CD14-positive monocyte (primary cell): ENCODE data around the gene ATP5F1B. TPM values are rescaled to one million over a fixed set of nuclear protein-coding genes. Genes with fewer than 3 reads are reported as not detected.
A peak's percentile ranks its signal among the peaks of the same experiment; 100 is the strongest.

Source experiments
- DNase-seq, 3 donors: peaks; one replicate each; pipeline ENCODE4 v3.0.0-alpha.2; 2011 to 2022
- H2AFZ ChIP-seq: 2 replicates; pipeline ENCODE4 v1.6.0; 2012; ENCODE audit warnings: mild to moderate bottlenecking, low read depth, low read length, inconsistent platforms; ENCODE audit not compliant: insufficient read depth, poor library complexity, severe bottlenecking
- H3K27ac ChIP-seq, 2 donors: 1 replicate in 1 of 2; 2 replicates in 1 of 2; pipeline ENCODE4 v1.5.1; 2012 to 2013; ENCODE audit warnings: low read length in 2 of 2, control low read depth in 1 of 2, inconsistent platforms in 1 of 2, low read depth in 1 of 2, mild to moderate bottlenecking in 1 of 2
- H3K27me3 ChIP-seq, 2 donors: one replicate each; pipeline versions ENCODE4 v1.6.0 to v1.6.1; 2011 to 2013; ENCODE audit warnings: low read length in 2 of 2; ENCODE audit not compliant: control insufficient read depth in 2 of 2, insufficient read depth in 2 of 2
- H3K36me3 ChIP-seq, 2 donors: replicated peaks in 1 of 2; 1 replicate in 1 of 2; 2 replicates in 1 of 2; pipeline versions ENCODE4 v1.5.1 to v1.6.1; 2012 to 2013; ENCODE audit warnings: low read length in 2 of 2, control low read depth in 1 of 2, inconsistent platforms in 1 of 2, mild to moderate bottlenecking in 1 of 2; ENCODE audit not compliant: insufficient read depth in 2 of 2, control insufficient read depth in 1 of 2
- H3K4me1 ChIP-seq, 2 donors: 1 replicate in 1 of 2; 2 replicates in 1 of 2; pipeline versions ENCODE4 v1.5.1 to v1.6.1; 2012 to 2013; ENCODE audit warnings: low read length in 2 of 2, control low read depth in 1 of 2, inconsistent platforms in 1 of 2, mild to moderate bottlenecking in 1 of 2, moderate library complexity in 1 of 2; ENCODE audit not compliant: insufficient read depth in 2 of 2, control insufficient read depth in 1 of 2
- H3K4me2 ChIP-seq: replicated peaks from 2 replicates; pipeline ENCODE3; 2012; ENCODE audit warnings: low read length, moderate library complexity, mild to moderate bottlenecking; ENCODE audit not compliant: poor library complexity, severe bottlenecking; ENCODE audit errors: extremely low read depth
- H3K4me3 ChIP-seq, 3 experiments: fragments of 200-600 bp in 1 of 3; sonication (generic) in 1 of 3; replicated peaks in 1 of 3; 1 replicate in 2 of 3; 2 replicates in 1 of 3; pipeline ENCODE4 v1.5.1; 2011 to 2013; ENCODE audit warnings: low read length in 3 of 3, mild to moderate bottlenecking in 3 of 3, control low read depth in 2 of 3, low read depth in 2 of 3, inconsistent platforms in 1 of 3, moderate library complexity in 1 of 3
- H3K79me2 ChIP-seq: 2 replicates; pipeline ENCODE4 v1.6.0; 2012; ENCODE audit warnings: mild to moderate bottlenecking, control low read depth, inconsistent platforms, low read length, moderate library complexity; ENCODE audit not compliant: insufficient read depth
- H3K9ac ChIP-seq: 2 replicates; pipeline ENCODE4 v1.6.0; 2017; ENCODE audit warnings: low read length, mild to moderate bottlenecking; ENCODE audit not compliant: insufficient read depth, poor library complexity, severe bottlenecking
- H3K9me3 ChIP-seq, 2 donors: replicated peaks in 1 of 2; 1 replicate in 1 of 2; 2 replicates in 1 of 2; pipeline versions ENCODE4 v1.5.1 to v1.6.1; 2012 to 2013; ENCODE audit warnings: low read length in 2 of 2, control low read depth in 1 of 2; ENCODE audit not compliant: control insufficient read depth in 1 of 2, insufficient read depth in 1 of 2
- H4K20me1 ChIP-seq: 2 replicates; pipeline ENCODE4 v1.6.0; 2012; ENCODE audit warnings: mild to moderate bottlenecking, low read length, control low read depth, moderate library complexity; ENCODE audit not compliant: insufficient read depth
- H3K27ac Mint-ChIP-seq, 7 donors: one replicate each; pipeline ENCODE4 v1.8.0; 2020; ENCODE audit warnings: mild to moderate bottlenecking in 7 of 7, mixed read lengths in 7 of 7, moderate library complexity in 6 of 7, inconsistent platforms in 2 of 7
- H3K27me3 Mint-ChIP-seq, 3 donors: one replicate each; pipeline ENCODE4 v1.8.0; 2021 to 2022; ENCODE audit warnings: low read depth in 3 of 3, mild to moderate bottlenecking in 3 of 3, mixed read lengths in 3 of 3, moderate library complexity in 3 of 3, inconsistent platforms in 1 of 3
- H3K36me3 Mint-ChIP-seq, 2 donors: one replicate each; pipeline ENCODE4 v1.8.0; 2020; ENCODE audit warnings: mixed read lengths in 2 of 2, inconsistent platforms in 1 of 2, mild to moderate bottlenecking in 1 of 2
- H3K4me1 Mint-ChIP-seq: one replicate; pipeline ENCODE4 v1.8.0; 2020; ENCODE audit warnings: mild to moderate bottlenecking, mixed read lengths
- H3K4me3 Mint-ChIP-seq, 2 donors: one replicate each; pipeline ENCODE4 v1.8.0; 2020; ENCODE audit warnings: mild to moderate bottlenecking in 2 of 2, mixed read lengths in 2 of 2, moderate library complexity in 1 of 2
- H3K9me3 Mint-ChIP-seq, 7 donors: one replicate each; pipeline ENCODE4 v1.8.0; 2020 to 2022; ENCODE audit warnings: mixed read lengths in 7 of 7, mild to moderate bottlenecking in 6 of 7, moderate library complexity in 6 of 7, inconsistent platforms in 2 of 7
- WGBS: methylation state at CpG from one replicate; pipeline ENCODE4 v1.1.5; 2013; ENCODE audit warnings: missing lambda C conversion rate; ENCODE audit not compliant: insufficient coverage; 5-methylcytosine and 5-hydroxymethylcytosine counted together
- intact Hi-C, 2 donors: fragments of 100-400 bp; cut with micrococcal nuclease; formaldehyde crosslinking; loops; one replicate each; pipeline versions ENCODE4 v1.15.0 to v1.15.1; 2023
- polyA plus RNA-seq, 3 donors: library from polyadenylated mRNA; depleted of rRNA in 1 of 3; unstranded in 2 of 3; stranded (reverse) in 1 of 3; fragments of 300-500 nt in 2 of 3; fragments of >200 nt in 1 of 3; fragmentation: Illumina TruSeq in 2 of 3; gene quantifications; 1 replicate in 2 of 3; 2 replicates in 1 of 3; pipeline ENCODE4 v1.2.3, GENCODE V29; 2012 to 2021
- TF ChIP-seq, protein P1 (sequence below): fragments of 200-600 bp; IDR thresholded peaks from one replicate; pipeline ENCODE4 v1.8.0; 2022; ENCODE audit warnings: antibody characterized with exemption, mild to moderate bottlenecking

ATP5F1B gene
- polyA plus RNA-seq, 3 donors: 554 to 1,093 (median 1,038) TPM

DNA sequence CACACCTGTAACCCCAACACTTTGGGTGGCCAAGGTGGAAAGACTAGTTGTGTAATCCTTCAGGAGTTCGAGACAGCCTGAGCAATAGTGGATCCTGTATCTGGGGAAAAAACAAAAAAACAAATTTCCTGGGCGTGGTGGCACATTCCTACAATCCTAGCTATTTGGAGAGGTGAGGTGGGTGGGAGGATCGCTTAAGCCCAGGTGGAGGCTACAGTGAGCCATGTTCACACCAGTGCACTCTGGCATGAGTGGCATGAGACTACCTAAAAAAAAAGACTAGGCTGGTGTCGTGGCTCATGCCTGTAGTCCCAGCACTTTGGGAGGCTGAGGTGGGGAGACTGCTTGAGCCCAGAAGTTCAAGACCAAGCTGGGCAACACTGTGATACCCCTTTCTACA, 25.1 kb upstream of the ATP5F1B start:
- TF ChIP-seq, protein P1, sequence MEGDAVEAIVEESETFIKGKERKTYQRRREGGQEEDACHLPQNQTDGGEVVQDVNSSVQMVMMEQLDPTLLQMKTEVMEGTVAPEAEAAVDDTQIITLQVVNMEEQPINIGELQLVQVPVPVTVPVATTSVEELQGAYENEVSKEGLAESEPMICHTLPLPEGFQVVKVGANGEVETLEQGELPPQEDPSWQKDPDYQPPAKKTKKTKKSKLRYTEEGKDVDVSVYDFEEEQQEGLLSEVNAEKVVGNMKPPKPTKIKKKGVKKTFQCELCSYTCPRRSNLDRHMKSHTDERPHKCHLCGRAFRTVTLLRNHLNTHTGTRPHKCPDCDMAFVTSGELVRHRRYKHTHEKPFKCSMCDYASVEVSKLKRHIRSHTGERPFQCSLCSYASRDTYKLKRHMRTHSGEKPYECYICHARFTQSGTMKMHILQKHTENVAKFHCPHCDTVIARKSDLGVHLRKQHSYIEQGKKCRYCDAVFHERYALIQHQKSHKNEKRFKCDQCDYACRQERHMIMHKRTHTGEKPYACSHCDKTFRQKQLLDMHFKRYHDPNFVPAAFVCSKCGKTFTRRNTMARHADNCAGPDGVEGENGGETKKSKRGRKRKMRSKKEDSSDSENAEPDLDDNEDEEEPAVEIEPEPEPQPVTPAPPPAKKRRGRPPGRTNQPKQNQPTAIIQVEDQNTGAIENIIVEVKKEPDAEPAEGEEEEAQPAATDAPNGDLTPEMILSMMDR: no peak
- 100% methylated on average over 2 of the region's 4 CpGs for WGBS
- Mint-ChIP-seq H3K27ac (peak overlapping the region in 2 of 7 donors; percentile 46), H3K27me3 (peaks cover 0 to 3% (median 0%) of the 10 kb centered on the region in 3 donors), H3K36me3 (peaks cover 59 to 81% of the 10 kb centered on the region in 2 donors), H3K4me3 (no peak overlapping the region), H3K9me3 (no peaks in the 10 kb centered on the region), H3K4me1 (no peaks in the 10 kb centered on the region)
- peaks cover 57 to 71% of the 10 kb centered on the region in 2 donors for H3K36me3 ChIP-seq
- H3K9me3 ChIP-seq: no peaks in the 10 kb centered on the region
- no peaks in the 10 kb centered on the region for H3K27me3 ChIP-seq
- H3K9ac ChIP-seq: no peak overlapping the region
- H2AFZ ChIP-seq: no peak overlapping the region
- H3K4me3 ChIP-seq: no peak overlapping the region
- no peak for DNase-seq
- no peaks in the 10 kb centered on the region for H3K4me1 ChIP-seq
- no peak overlapping the region for H3K4me2 ChIP-seq
- H3K27ac ChIP-seq: no peak overlapping the region
- intact Hi-C loops: no loop called here
- peaks cover 97% of the 10 kb centered on the region for H3K79me2 ChIP-seq
- H4K20me1 ChIP-seq: peaks cover 98% of the 10 kb centered on the region

DNA sequence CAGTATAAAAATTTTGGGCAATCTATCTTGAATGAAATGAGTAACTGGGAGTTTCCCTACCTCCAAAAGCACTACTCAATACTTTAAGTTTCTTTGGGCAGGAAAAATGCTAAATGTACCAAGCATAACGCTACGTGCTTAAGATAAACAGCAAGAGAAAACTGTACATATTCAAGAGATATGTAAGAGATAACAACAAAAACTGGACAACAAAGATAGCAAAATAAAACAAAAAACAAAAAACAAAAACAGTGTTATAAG, 22.3 kb upstream of the ATP5F1B start:
- H3K27ac Mint-ChIP-seq: peak overlapping the region in 3 of 7 donors; percentile 22 to 69 (median 68)

More for the DNA sequence above, 22.3 kb upstream of the ATP5F1B start:
- Mint-ChIP-seq H3K27me3 (peaks cover 0 to 3% (median 0%) of the 10 kb centered on the region in 3 donors), H3K36me3 (peaks cover 83 to 97% of the 10 kb centered on the region in 2 donors), H3K4me3 (no peak overlapping the region), H3K9me3 (no peaks in the 10 kb centered on the region), H3K4me1 (no peaks in the 10 kb centered on the region)
- Histone ChIP-seq H3K4me1 (no peaks in the 10 kb centered on the region), H2AFZ (no peak overlapping the region), H3K4me2 (no peak overlapping the region), H3K27me3 (no peaks in the 10 kb centered on the region), H3K27ac (peak overlapping the region in 1 of 2 donors; percentile 9), H3K9ac (no peak overlapping the region), H3K9me3 (no peaks in the 10 kb centered on the region), H4K20me1 (peaks cover 81% of the 10 kb centered on the region), H3K4me3 (no peak overlapping the region), H3K79me2 (peaks cover 80% of the 10 kb centered on the region), H3K36me3 (peaks cover 78 to 98% of the 10 kb centered on the region in 2 donors)
- WGBS: no CpG with 5 or more reads among the region's 2 CpGs
- intact Hi-C loops: no loop called here
- TF ChIP-seq, protein P1: no peak
- no peak for DNase-seq
